A549 (cell line): Measurements from ENCODE around the gene GAS2L2.

Experiments
- BHLHE40 ChIP-seq: IDR thresholded peaks from 2 replicates; pipeline ENCODE4 v1.6.1; 2012; ENCODE audit warnings: low read depth, low read length, inconsistent platforms
- CBX8 ChIP-seq: fragments of 200-600 bp; sonication (generic); IDR thresholded peaks from 2 replicates; pipeline ENCODE4 v1.6.1; 2016
- CEBPB ChIP-seq, 2 experiments: fragments of >200 bp in 1 of 2; sonication (Bioruptor Twin) in 1 of 2; formaldehyde crosslinking in 1 of 2; IDR thresholded peaks; 2 replicates each; pipeline ENCODE4 v1.6.1; 2012 to 2016
- CHD4 ChIP-seq: fragments of 200-600 bp; sonication (generic); IDR thresholded peaks from 2 replicates; pipeline ENCODE4 v1.6.1; 2016; ENCODE audit warnings: antibody characterized with exemption, mild to moderate bottlenecking, borderline replicate concordance
- CTCF ChIP-seq: fragments of >200 bp; sonication (Bioruptor Twin); formaldehyde crosslinking; IDR thresholded peaks from 3 replicates; pipeline ENCODE4 v1.5.1; 2016
- EP300 ChIP-seq, 2 experiments: fragments of >200 bp; sonication (Bioruptor Twin); formaldehyde crosslinking; IDR thresholded peaks; 2 replicates in 1 of 2; 3 replicates in 1 of 2; pipeline ENCODE4 v1.6.1; 2016 to 2017
- HES2 ChIP-seq: fragments of >200 bp; sonication (Bioruptor Twin); formaldehyde crosslinking; IDR thresholded peaks from 2 replicates; pipeline ENCODE4 v1.6.1; 2016
- JUN ChIP-seq, 2 experiments: fragments of >200 bp; sonication (Bioruptor Twin); formaldehyde crosslinking; IDR thresholded peaks; 2 replicates in 1 of 2; 3 replicates in 1 of 2; pipeline ENCODE4 v1.6.1; 2016 to 2017
- POLR2A ChIP-seq: IDR thresholded peaks from 2 replicates; pipeline ENCODE4 v1.6.1; 2012; ENCODE audit warnings: mild to moderate bottlenecking, low read length
- RAD21 ChIP-seq, 2 experiments: fragments of >200 bp in 1 of 2; sonication (Bioruptor Twin) in 1 of 2; formaldehyde crosslinking in 1 of 2; IDR thresholded peaks in 1 of 2; conservative IDR thresholded peaks in 1 of 2; 2 replicates in 1 of 2; 3 replicates in 1 of 2; pipeline ENCODE4 v1.6.1; 2012 to 2018; ENCODE audit warnings: inconsistent platforms in 1 of 2

DNA sequence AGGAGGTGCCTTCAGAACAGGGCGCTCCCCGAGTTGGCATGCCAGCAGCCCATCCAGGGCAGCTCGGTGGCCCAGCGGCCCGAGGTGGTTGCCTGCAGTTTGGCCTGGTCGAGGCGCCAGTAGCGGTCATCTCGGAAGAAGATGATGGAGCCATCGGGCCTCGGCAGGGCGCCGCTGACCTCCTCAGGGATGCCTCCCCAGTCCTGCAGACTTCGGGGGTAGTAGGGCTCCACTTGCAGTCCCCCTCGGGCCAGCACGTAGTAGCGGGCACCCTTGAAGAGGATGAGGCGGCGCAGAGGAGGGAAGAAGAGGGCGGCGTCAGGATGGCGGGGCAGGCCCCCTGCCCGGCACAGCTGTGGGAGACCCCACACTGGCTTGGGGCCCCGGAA is 13.4 kb upstream of the GAS2L2 start:
- no peak for TF ChIP-seq EP300 (IDR thresholded peaks at IDR 0.05)
- no peak for TF ChIP-seq CEBPB (IDR thresholded peaks at IDR 0.05)
- no peak for TF ChIP-seq BHLHE40
- TF ChIP-seq CBX8 = no peak
- TF ChIP-seq CTCF = no peak
- no peak for TF ChIP-seq RAD21 (conservative IDR thresholded peaks at IDR 0.05 in 1 of 2, IDR thresholded peaks at IDR 0.05 in 1 of 2)
- TF ChIP-seq HES2 = no peak
- no peak for TF ChIP-seq POLR2A
- TF ChIP-seq JUN (IDR thresholded peaks at IDR 0.05) = no peak
- no peak for TF ChIP-seq CHD4
